A549 (cell line): ENCODE results near the gene MINPP1. TPM values are rescaled to one million over a fixed set of nuclear protein-coding genes. Genes with fewer than 3 reads are reported as not detected.

Source experiments
- ATAC-seq, 2 experiments: fragments of 200-7000 bp in 1 of 2; fragments of >200 bp in 1 of 2; cut with Nextera tagmentation in 1 of 2; cut with Tn5 transposase in 1 of 2; 3 replicates each; pipeline versions ENCODE4 v1.8.0 to v1.9.1; 2018 to 2020; ENCODE audit warnings: mild to moderate bottlenecking in 1 of 2, moderate library complexity in 1 of 2
- CTCF ChIA-PET: fragments of 300-600 bp; sonication (Branson Sonifier 250); formaldehyde crosslinking; extraction: SDS; loops from one replicate; lab custom pipeline; 2021; ENCODE audit warnings: antibody characterized with exemption, inconsistent platforms; lab: Yijun Ruan, JAX
- POLR2A ChIA-PET: fragments of 350-600 bp; formaldehyde crosslinking; extraction: SDS; loops from one replicate; lab custom pipeline; 2021; ENCODE audit warnings: antibody characterized with exemption, inconsistent platforms; lab: Yijun Ruan, JAX
- DNase-seq, 2 experiments: peaks; one replicate each; pipeline versions ENCODE4 v3.0.0 to v3.0.0-alpha.2; 2011 to 2016; ENCODE audit warnings: low read depth in 1 of 2, low spot score in 1 of 2
- FAIRE-seq: peaks from 2 replicates; lab custom pipeline; 2011; peaks lifted over from hg19 to GRCh38; lab: Jason Lieb, UNC
- H3K27ac ChIP-seq, 2 experiments: fragments of >200 bp; sonication (Bioruptor Twin); formaldehyde crosslinking; 3 replicates each; pipeline ENCODE4 v1.5.1; 2016 to 2017
- H3K4me1 ChIP-seq: fragments of >200 bp; sonication (Bioruptor Twin); formaldehyde crosslinking; 3 replicates; pipeline ENCODE4 v1.6.1; 2016
- H3K4me2 ChIP-seq: fragments of >200 bp; sonication (Bioruptor Twin); formaldehyde crosslinking; 3 replicates; pipeline ENCODE4 v1.6.1; 2016
- H3K4me3 ChIP-seq: fragments of >200 bp; sonication (Bioruptor Twin); formaldehyde crosslinking; 3 replicates; pipeline ENCODE4 v1.5.1; 2016
- H3K9me3 ChIP-seq: fragments of >200 bp; sonication (Bioruptor Twin); formaldehyde crosslinking; 3 replicates; pipeline ENCODE4 v1.6.1; 2016
- ATOH8 ChIP-seq: fragments of 250-450 bp; sonication (Bioruptor Pico); IDR thresholded peaks from 2 replicates; pipeline ENCODE4 v1.5.0; 2020; ENCODE audit warnings: low read depth, mild to moderate bottlenecking, moderate library complexity
- BHLHE40 ChIP-seq: IDR thresholded peaks from 2 replicates; pipeline ENCODE4 v1.6.1; 2012; ENCODE audit warnings: low read depth, low read length, inconsistent platforms
- CEBPB ChIP-seq, 2 experiments: fragments of >200 bp in 1 of 2; sonication (Bioruptor Twin) in 1 of 2; formaldehyde crosslinking in 1 of 2; IDR thresholded peaks; 2 replicates each; pipeline ENCODE4 v1.6.1; 2012 to 2016
- CHD2 ChIP-seq: fragments of 150-350 bp; IDR thresholded peaks from 2 replicates; pipeline ENCODE4 v1.6.1; 2014; ENCODE audit warnings: low read length; ENCODE audit not compliant: partially characterized antibody
- CHD4 ChIP-seq: fragments of 200-600 bp; sonication (generic); IDR thresholded peaks from 2 replicates; pipeline ENCODE4 v1.6.1; 2016; ENCODE audit warnings: antibody characterized with exemption, mild to moderate bottlenecking, borderline replicate concordance
- E2F6 ChIP-seq: IDR thresholded peaks from 2 replicates; pipeline ENCODE4 v1.6.1; 2012; ENCODE audit warnings: low read depth, borderline replicate concordance
- EHF ChIP-seq: fragments of 250-450 bp; sonication (Bioruptor Pico); IDR thresholded peaks from 2 replicates; pipeline ENCODE4 v1.5.0; 2020; ENCODE audit warnings: mild to moderate bottlenecking
- EHMT2 ChIP-seq: fragments of 200-600 bp; sonication (generic); IDR thresholded peaks from 2 replicates; pipeline ENCODE4 v1.6.1; 2016; ENCODE audit warnings: antibody characterized with exemption, low read depth, mild to moderate bottlenecking, moderate library complexity
- EP300 ChIP-seq, 2 experiments: fragments of >200 bp; sonication (Bioruptor Twin); formaldehyde crosslinking; IDR thresholded peaks; 2 replicates in 1 of 2; 3 replicates in 1 of 2; pipeline ENCODE4 v1.6.1; 2016 to 2017
- FOSB ChIP-seq: fragments of 250-450 bp; sonication (Bioruptor Pico); IDR thresholded peaks from 2 replicates; pipeline ENCODE4 v1.5.0; 2020; ENCODE audit warnings: mild to moderate bottlenecking, moderate library complexity
- FOXS1 ChIP-seq: fragments of 250-450 bp; sonication (Bioruptor Pico); IDR thresholded peaks from 2 replicates; pipeline ENCODE4 v1.5.0; 2020; ENCODE audit warnings: mild to moderate bottlenecking, moderate library complexity
- HDAC2 ChIP-seq: fragments of 200-600 bp; sonication (generic); IDR thresholded peaks from 2 replicates; pipeline ENCODE4 v1.6.1; 2016
- HEYL ChIP-seq: fragments of 250-450 bp; sonication (Bioruptor Pico); IDR thresholded peaks from 2 replicates; pipeline ENCODE4 v1.8.0; 2021; ENCODE audit warnings: mild to moderate bottlenecking, moderate library complexity
- HOXA7 ChIP-seq: fragments of 250-450 bp; sonication (Bioruptor Pico); IDR thresholded peaks from 2 replicates; pipeline ENCODE4 v1.5.0; 2020; ENCODE audit warnings: mild to moderate bottlenecking, moderate library complexity
- JUNB ChIP-seq: fragments of >200 bp; sonication (Bioruptor Twin); formaldehyde crosslinking; IDR thresholded peaks from 2 replicates; pipeline ENCODE4 v1.6.1; 2016
- KDM1A ChIP-seq: fragments of 200-600 bp; sonication (generic); IDR thresholded peaks from 2 replicates; pipeline ENCODE4 v1.6.1; 2016; ENCODE audit warnings: low read depth, mild to moderate bottlenecking
- KDM5A ChIP-seq: fragments of 200-600 bp; sonication (generic); IDR thresholded peaks from 2 replicates; pipeline ENCODE4 v1.6.1; 2016; ENCODE audit warnings: antibody characterized with exemption, mild to moderate bottlenecking
- MAFK ChIP-seq: fragments of 450-650 bp; IDR thresholded peaks from 2 replicates; pipeline ENCODE4 v1.6.1; 2014; ENCODE audit not compliant: partially characterized antibody
- MAZ ChIP-seq: fragments of 150-350 bp; IDR thresholded peaks from 2 replicates; pipeline ENCODE4 v1.6.1; 2014; ENCODE audit warnings: antibody characterized with exemption, low read depth, low read length, borderline replicate concordance
- MYC ChIP-seq: IDR thresholded peaks from 2 replicates; pipeline ENCODE4 v1.6.1; 2012; ENCODE audit warnings: mild to moderate bottlenecking, inconsistent platforms, low read length, improper control_type of control experiment, borderline replicate concordance
- NFE2L2 ChIP-seq: fragments of 150-350 bp; conservative IDR thresholded peaks from 2 replicates; pipeline ENCODE4 v1.6.1; 2014; ENCODE audit warnings: low read length
- PHF8 ChIP-seq: fragments of 200-600 bp; sonication (generic); IDR thresholded peaks from 2 replicates; pipeline ENCODE4 v1.6.1; 2016; ENCODE audit warnings: low read depth, mild to moderate bottlenecking, antibody characterized with exemption, moderate library complexity, borderline replicate concordance
- POLR2AphosphoS2 ChIP-seq: conservative IDR thresholded peaks from 2 replicates; pipeline ENCODE4 v1.6.1; 2012; ENCODE audit warnings: low read length, improper control_type of control experiment, inconsistent platforms
- RAD21 ChIP-seq, 2 experiments: fragments of >200 bp in 1 of 2; sonication (Bioruptor Twin) in 1 of 2; formaldehyde crosslinking in 1 of 2; IDR thresholded peaks in 1 of 2; conservative IDR thresholded peaks in 1 of 2; 2 replicates in 1 of 2; 3 replicates in 1 of 2; pipeline ENCODE4 v1.6.1; 2012 to 2018; ENCODE audit warnings: inconsistent platforms in 1 of 2
- RARB ChIP-seq: fragments of 250-450 bp; sonication (Bioruptor Pico); IDR thresholded peaks from 2 replicates; pipeline ENCODE4 v1.8.0; 2021; ENCODE audit warnings: mild to moderate bottlenecking, moderate library complexity
- RCOR1 ChIP-seq: fragments of 150-350 bp; IDR thresholded peaks from 2 replicates; pipeline ENCODE4 v1.6.1; 2014; ENCODE audit warnings: antibody characterized with exemption, low read length, low read depth
- RFX5 ChIP-seq: fragments of 450-650 bp; IDR thresholded peaks from 2 replicates; pipeline ENCODE4 v1.7.1; 2014; ENCODE audit warnings: antibody characterized with exemption, mild to moderate bottlenecking, moderate library complexity
- RNF2 ChIP-seq: fragments of 200-600 bp; sonication (generic); IDR thresholded peaks from 2 replicates; pipeline ENCODE4 v1.6.1; 2016; ENCODE audit warnings: low read depth, mild to moderate bottlenecking, antibody characterized with exemption, moderate library complexity, borderline replicate concordance
- SMC3 ChIP-seq: fragments of >200 bp; sonication (Bioruptor Twin); formaldehyde crosslinking; IDR thresholded peaks from 3 replicates; pipeline ENCODE4 v1.6.1; 2018; ENCODE audit warnings: inconsistent platforms
- USF2 ChIP-seq: fragments of 450-650 bp; IDR thresholded peaks from 2 replicates; pipeline ENCODE4 v1.6.1; 2014; ENCODE audit warnings: antibody characterized with exemption
- ZC3H11A ChIP-seq: fragments of 450-650 bp; IDR thresholded peaks from 2 replicates; pipeline ENCODE4 v1.6.1; 2014; ENCODE audit warnings: antibody characterized with exemption, mild to moderate bottlenecking
- ZFP36 ChIP-seq: fragments of 450-650 bp; IDR thresholded peaks from 2 replicates; pipeline ENCODE4 v1.6.1; 2014; ENCODE audit warnings: borderline replicate concordance; ENCODE audit not compliant: partially characterized antibody
- ZNF302 ChIP-seq: fragments of 250-450 bp; sonication (Bioruptor Pico); IDR thresholded peaks from 2 replicates; pipeline ENCODE4 v1.9.0; 2021; ENCODE audit warnings: inconsistent platforms, mild to moderate bottlenecking, moderate library complexity
- ZSCAN20 ChIP-seq: fragments of 250-450 bp; sonication (Bioruptor Pico); IDR thresholded peaks from 2 replicates; pipeline ENCODE4 v1.8.0; 2022; ENCODE audit warnings: mild to moderate bottlenecking, moderate library complexity
- WGBS: methylation state at CpG from one replicate; pipeline ENCODE4 v1.1.6; 2017; ENCODE audit errors: missing lambda C conversion rate; 5-methylcytosine and 5-hydroxymethylcytosine counted together
- polyA plus RNA-seq, 4 experiments: library from polyadenylated mRNA; depleted of rRNA in 3 of 4; stranded (reverse); fragments of >200 nt; fragmentation: RNase III in 1 of 4; extraction: RNeasy Plus Mini Kit Qiagen cat#74134 plus additional on column Dnase treatment in 1 of 4; gene quantifications; 2 replicates in 3 of 4; 3 replicates in 1 of 4; pipeline ENCODE4 v1.2.3, GENCODE V29; 2011 to 2017
- TF ChIP-seq, protein P1 (sequence below): fragments of 150-350 bp; IDR thresholded peaks from 2 replicates; pipeline ENCODE4 v1.6.1; 2014; ENCODE audit warnings: low read depth, mild to moderate bottlenecking, low read length
- TF ChIP-seq, protein P2 (sequence below): IDR thresholded peaks from 2 replicates; pipeline ENCODE4 v1.6.1; 2012

The MINPP1 gene
- polyA plus RNA-seq, 2 of the 4 experiments (the other 2 are of a cell fraction): 28.4 to 31.4 TPM

DNA sequence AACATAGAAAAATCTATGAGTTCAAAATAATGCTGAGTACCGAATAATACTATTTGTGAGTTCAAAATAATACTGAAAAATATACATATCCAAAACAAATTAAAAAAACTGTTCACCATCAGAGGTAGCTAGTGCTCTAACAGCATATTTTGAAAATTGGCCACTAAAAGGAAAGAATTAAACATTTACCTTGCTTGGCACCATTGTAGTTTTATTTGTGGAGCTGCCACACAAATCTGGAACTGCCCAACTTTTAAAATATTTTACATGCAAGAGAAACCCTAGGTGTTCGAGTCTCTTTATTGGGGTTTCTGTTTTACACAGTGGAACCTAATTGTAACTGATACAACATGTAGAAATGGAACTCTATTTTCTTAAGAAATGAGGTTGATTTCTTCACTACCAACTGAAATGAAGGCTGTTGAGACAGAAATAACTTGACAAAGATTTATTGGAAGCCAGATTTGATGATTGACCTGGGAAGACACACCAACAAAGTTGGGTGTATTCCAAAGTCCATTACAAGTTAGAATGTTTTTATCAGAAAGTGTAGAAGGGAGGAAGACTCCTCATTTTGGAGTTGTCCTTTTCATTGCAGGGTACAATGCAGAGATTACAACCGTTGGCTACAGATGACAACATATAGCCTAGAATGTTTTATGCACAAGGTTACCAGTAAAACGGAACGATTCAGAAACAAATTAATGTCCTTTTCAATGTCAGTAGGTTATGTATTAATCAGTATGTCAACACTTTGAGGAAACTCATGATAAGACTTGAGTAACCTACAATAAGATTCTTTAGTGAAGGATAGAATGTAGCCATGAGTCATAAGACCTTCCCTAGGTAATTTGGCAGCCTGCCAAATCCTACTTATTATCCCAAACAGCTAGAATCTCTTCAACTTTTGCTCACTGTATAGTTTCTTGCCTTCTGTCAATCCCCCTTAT, 81.1 kb downstream of the MINPP1 start (continued):
- no peak for TF ChIP-seq E2F6
- peak in 1 of 2 experiments; percentile 48; a peak in 3 of 5 replicates for TF ChIP-seq RAD21 (conservative IDR thresholded peaks at IDR 0.05 in 1 of 2, IDR thresholded peaks at IDR 0.05 in 1 of 2)
- TF ChIP-seq ZFP36: no peak
- no peak for TF ChIP-seq RNF2
- peak; percentile 81 to 84 for TF ChIP-seq CEBPB (IDR thresholded peaks at IDR 0.05)
- TF ChIP-seq ATOH8: no peak
- no peak for TF ChIP-seq EHF (CRISPR knock-in tag)
- TF ChIP-seq, protein P1, sequence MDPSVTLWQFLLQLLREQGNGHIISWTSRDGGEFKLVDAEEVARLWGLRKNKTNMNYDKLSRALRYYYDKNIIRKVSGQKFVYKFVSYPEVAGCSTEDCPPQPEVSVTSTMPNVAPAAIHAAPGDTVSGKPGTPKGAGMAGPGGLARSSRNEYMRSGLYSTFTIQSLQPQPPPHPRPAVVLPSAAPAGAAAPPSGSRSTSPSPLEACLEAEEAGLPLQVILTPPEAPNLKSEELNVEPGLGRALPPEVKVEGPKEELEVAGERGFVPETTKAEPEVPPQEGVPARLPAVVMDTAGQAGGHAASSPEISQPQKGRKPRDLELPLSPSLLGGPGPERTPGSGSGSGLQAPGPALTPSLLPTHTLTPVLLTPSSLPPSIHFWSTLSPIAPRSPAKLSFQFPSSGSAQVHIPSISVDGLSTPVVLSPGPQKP: no peak
- TF ChIP-seq ZNF302 (CRISPR knock-in tag): no peak
- TF ChIP-seq HOXA7: no peak
- no peak for TF ChIP-seq USF2
- TF ChIP-seq MAZ: no peak
- no peak for TF ChIP-seq MAFK
- TF ChIP-seq EP300 (IDR thresholded peaks at IDR 0.05): peak; percentile 65; a peak in 2 of 5 replicates
- no peak for TF ChIP-seq PHF8
- no peak for TF ChIP-seq MYC
- peak; percentile 32; the same call in 2 of the 3 replicates for TF ChIP-seq SMC3
- TF ChIP-seq RFX5: no peak
- TF ChIP-seq RARB: 0 out of 2 replicates have a peak, but pooled peaks have one; percentile 24
- TF ChIP-seq ZSCAN20 (CRISPR knock-in tag): no peak
- TF ChIP-seq RCOR1: no peak
- TF ChIP-seq KDM5A: no peak
- TF ChIP-seq CHD2: no peak
- TF ChIP-seq POLR2AphosphoS2: no peak
- no peak for TF ChIP-seq NFE2L2
- no peak for TF ChIP-seq HDAC2

DNA sequence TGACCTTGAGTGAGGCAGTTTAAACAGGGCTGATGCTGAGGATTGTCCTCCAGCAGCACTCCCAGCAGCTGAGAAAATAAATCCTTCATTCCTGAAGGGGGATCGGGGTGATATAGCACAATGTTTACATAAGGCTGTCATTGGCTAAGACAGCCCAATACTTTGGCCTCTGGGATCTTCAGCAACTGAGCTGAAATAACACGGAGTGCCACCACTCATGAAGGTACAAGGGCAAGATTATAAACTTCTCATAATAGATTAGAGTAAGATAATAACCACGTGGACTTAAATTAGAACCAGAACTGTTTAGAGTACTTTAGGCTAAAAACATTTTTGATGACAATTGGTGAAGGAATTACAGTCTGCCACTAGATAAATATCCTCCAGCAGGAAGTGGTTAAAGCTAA, 85.0 kb downstream of the MINPP1 start:
- peak overlapping the region; percentile 35 for H3K4me2 ChIP-seq
- CTCF ChIA-PET: interaction anchor here (0.7 to 1.6 kb wide), 2 partner anchors 10 to 138 kb away, joined by 3 to 4 read pairs; no protein-coding TSS in a partner anchor
- POLR2A ChIA-PET: no interaction called here

More for the DNA sequence above, 85.0 kb downstream of the MINPP1 start:
- Histone ChIP-seq H3K4me3 (no peak overlapping the region), H3K9me3 (no peaks in the 10 kb centered on the region), H3K27ac (peak overlapping the region; percentile 78), H3K4me1 (peaks cover 81% of the 10 kb centered on the region)
- ATAC-seq (no peak; a peak in 2 of 6 replicates), DNase-seq (peak in 1 of 2 experiments; percentile 11), FAIRE-seq (no peak)
- TF ChIP-seq ATOH8 (no peak), JUNB (no peak), ZC3H11A (no peak), PHF8 (no peak), FOSB (CRISPR knock-in tag) (no peak), BHLHE40 (no peak), SMC3 (no peak), HDAC2 (no peak), RARB (no peak), EHMT2 (no peak), FOXS1 (CRISPR knock-in tag) (no peak), KDM1A (no peak), HEYL (no peak), CHD4 (no peak)
- TF ChIP-seq, protein P2, sequence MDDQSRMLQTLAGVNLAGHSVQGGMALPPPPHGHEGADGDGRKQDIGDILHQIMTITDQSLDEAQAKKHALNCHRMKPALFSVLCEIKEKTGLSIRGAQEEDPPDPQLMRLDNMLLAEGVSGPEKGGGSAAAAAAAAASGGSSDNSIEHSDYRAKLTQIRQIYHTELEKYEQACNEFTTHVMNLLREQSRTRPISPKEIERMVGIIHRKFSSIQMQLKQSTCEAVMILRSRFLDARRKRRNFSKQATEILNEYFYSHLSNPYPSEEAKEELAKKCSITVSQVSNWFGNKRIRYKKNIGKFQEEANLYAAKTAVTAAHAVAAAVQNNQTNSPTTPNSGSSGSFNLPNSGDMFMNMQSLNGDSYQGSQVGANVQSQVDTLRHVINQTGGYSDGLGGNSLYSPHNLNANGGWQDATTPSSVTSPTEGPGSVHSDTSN: no peak
- 31% methylated on average over 3 of the region's 3 CpGs for WGBS
